Measurements from ENCODE around the gene SMOC2. TPM values are rescaled to one million over a fixed set of nuclear protein-coding genes. Genes with fewer than 3 reads are reported as not detected.

Gene SMOC2
- polyA plus RNA-seq, 12 donors, result 59.8 to 133 (median 90.2) TPM; not detected in 1

DNA sequence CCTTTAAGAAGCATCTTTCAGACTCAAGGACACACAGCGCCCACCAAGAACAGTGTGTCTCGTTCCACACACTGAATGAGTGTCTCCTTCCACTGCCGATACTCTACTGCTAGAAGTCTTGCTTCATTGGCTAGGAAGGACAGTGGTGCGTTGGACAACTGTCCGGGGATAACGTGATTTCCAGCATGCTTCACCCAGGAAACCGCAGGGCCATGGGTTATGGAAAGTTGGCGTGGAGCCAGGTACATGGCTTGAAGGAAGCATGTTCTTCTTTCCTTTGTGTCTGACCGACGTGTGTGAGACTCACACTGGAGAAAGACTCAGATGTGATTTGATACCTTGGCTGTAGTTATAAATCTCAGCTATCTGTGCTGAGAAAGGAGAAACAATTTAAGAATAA is 73.2 kb downstream of the SMOC2 start:
- peak; percentile 65 for DNase-seq

DNA sequence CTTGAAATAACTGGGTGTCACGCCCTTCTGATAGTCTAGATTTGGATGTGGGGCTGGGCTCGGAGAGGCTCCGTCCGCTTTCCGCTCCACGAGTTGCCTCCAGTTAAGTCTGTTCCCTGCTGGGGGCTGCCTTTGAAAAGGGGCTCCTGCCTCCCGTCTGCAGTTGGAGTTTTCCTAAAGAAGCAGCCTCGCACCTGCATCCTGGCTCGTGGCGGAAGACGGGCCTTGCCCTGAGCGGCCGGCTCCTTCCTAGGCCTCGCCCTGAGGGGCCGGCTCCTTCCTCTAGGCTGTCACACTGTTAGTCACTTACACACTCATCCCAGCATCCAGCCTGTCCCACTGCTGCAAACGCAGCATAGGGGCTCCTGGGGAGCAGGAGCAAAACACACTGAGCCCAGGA is 74.4 kb downstream of the SMOC2 start:
- no peak for DNase-seq

DNA sequence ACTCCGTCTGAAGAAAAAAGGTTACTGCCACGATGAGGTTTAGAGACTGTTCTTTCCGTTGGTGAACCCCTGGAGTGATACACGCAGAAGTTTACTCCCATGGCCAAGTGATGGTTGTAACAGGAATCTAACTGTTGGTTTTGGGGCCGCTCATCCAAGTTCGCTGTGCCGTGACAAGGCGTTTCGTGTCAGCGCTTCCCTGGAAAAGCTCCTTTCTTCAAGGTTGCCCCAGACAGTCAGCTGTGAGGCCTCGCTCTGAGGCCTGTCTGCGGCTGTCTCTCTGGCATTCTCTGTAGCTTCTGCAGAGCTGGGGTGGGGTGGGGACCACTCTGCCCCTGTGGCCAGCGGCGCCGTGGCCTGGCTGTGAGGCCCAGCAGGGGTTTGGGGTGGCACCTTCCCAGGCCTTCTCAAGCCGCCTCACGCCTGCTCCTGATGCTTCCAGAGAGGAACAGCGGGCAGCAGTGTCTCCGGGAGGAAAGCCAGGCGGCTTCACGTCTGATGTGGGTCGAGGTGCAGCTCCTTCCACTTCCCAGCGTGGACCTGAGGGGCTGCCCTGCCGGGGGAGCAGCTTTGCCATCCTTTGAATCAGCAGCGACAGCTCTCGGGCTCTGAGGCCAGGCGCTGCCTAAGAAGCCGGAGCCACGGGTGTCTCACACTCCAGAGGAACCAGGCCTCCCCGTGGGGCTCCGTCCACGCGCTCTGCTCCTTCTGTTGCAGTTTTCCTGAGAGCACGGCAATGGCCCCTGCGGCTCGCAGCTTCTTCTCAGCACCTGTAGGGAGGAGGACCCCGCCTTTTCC is 76.2 kb downstream of the SMOC2 start:
- no peak for DNase-seq

DNA sequence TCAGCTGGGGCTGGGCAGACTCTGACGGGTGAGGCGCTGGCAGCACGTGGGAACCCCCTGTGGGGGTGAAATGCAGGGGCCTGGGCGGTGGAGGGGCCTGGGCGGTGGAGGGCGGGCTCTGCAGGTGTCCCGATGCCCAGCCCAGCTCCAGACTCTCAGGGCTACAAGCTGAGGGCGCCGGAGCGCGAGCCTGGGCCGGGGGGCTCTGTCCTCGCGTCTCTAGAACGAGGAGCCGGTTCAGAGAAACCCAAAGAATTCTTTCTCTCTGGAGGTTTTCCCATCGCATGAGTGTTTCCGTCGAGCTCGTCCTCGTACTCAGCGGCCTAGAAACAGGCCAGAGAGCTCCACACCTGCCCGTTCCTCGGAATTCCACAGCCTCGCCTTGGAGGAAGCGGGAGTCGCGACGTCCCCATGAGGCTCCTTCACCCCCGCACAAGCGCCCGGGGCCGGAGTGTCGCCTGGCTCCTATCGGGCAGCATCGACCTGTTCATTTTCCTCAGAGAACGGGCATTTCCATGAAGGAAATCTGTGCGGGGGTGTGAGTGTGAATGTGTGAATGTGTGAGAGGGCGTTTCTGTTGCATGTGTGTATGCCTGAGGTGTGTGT is 76.9 kb downstream of the SMOC2 start:
- no peak for DNase-seq

DNA sequence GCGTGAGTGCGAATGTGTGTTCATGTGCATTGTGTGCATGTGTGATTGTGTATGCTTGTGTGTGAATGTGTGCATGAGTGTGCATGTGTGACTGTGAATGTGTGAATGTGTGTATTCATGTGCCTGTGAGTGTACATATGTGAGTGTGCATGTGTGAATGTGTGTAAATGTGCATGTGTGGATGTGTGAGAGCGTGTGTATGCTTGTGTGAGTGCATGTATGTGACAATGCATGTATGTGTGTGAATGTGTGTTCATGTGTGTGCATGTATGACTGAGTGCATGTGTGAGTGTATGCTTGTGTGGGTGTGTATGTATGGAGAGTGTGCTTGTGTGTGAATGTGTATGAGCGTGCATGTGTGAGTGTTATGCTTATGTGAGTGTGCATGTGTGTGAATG is 77.4 kb downstream of the SMOC2 start:
- DNase-seq, result no peak

DNA sequence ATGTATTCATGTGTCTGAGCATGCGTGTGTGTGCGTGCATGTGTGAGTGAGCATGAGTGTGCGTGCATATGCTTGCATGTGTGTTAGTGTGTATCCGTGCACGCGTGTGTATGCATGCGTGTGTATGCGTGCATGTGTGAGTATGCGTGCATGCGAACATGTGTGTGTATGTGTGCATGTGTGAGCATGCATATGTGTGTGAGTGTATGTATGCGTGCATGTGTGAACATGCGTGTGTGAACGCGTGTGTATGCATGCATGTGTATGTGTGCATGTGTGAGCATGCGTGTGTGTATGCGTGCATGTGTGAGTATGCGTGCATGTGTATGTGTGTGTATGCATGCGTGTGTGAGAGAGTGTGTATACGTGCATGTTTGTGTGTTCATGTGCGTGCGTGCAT is 77.9 kb downstream of the SMOC2 start:
- DNase-seq, result no peak

DNA sequence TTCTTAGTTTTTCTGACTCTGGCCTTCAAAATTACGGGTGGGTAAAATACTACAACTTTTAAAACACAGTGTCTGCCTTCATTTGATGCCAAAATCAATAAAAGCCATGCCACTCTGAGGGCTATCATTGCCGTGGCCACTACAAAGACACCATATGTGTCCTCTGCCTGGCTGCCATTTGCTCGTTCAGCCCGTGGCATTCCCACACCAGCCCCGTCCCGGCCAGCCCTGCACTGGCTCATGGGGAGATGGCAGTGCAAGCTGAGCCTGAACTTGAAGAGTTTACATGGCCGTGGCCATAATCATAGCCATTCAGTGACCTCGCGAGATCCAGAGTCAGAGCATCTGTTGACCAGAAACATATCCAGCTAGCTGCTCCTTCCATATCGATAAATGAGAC is 79.2 kb downstream of the SMOC2 start:
- no peak for DNase-seq

DNA sequence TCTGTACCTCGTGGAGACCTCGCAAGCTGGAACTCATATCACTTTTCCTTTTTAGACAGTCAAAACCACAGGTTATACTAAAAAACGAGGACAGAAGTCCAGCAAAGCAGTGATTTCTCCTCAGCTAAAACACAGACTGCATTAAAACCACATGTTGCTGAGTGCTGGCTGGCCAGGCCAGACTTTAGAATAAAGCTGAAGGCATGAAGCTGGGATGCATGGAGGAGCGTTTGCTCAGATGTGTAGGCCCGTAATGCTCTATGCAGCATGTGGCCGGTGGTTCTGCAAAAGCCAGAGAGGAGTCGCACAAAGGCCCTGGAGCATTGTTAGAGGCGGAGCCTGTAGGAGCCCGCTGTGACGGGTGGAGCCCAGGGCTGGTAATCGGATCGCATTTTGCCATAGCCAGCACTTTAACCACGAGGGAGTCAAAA is 83.6 kb downstream of the SMOC2 start:
- no peak for DNase-seq

DNA sequence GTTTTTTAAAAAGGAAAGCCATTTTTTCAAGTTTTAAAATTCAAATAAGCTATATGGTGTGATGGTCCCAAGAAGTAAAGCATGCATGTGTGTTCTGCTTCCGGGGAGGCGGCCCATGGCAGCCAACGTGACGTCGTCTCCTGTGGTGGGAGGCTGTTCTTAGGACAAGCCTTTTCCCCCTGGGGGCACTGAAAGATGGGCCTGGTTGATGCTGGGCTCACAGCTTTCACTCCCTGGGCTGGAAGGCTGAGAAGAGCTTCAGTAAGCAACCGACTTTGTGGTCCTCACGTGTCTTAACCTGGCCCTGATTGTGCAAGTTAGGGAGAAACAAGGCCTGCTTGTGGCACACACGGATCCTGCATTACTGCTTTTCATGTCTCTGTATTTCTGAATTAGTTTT is 84.1 kb downstream of the SMOC2 start:
- DNase-seq, result no peak

DNA sequence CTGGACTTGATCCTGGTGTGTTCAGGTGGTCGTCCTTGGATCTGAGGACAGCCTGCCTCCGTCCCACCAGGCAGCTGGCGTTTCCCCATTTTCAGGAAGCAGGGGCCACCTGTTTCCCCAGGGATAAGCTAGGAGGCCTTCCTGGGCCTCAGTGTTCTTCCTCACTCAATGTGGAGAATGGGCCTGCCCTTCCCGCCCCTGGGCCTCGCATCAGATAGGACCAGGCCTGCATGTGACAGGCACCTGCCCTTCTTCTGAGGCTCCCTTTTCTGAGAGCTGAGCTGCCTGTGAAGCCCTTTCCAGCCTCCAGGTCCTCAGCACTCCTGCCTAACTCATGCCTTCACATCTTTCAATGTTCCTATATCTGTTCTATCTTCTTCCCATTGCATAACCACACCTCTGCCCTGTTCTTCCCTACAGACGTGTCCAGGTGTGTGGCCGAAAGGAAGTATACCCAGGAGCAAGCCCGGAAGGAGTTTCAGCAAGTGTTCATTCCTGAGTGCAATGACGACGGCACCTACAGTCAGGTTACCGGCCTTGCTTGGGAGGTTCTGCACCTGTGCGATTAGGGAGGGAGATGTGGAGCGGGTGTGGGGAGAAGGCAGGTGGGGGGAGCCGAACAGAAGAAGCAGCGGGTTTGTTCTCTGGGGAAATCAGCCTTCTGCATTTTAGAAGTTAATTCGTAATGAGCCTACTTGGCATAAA is 85.1 kb downstream of the SMOC2 start:
- no peak for DNase-seq

DNA sequence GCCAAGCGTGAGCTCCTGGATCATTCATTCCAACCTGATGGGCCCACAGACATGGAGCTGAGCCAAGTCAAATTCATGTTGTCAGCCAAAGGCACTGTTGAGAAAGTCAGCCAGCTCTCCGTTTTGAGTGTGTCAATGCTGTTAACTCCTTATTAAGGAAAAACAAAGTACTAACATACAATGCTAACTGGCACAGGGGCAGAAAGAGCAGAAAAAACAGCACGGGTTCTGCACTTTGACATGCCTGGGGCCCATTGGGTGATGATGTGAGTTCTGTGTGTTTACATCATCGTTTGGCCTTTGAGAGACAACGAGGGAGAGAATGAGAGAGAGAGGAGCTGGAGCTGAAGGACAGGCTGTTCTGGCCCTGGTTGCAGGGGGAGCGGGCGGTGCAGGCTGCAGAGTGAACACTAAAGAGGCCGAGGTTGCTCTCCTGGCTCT is 85.9 kb downstream of the SMOC2 start:
- no peak for DNase-seq

DNA sequence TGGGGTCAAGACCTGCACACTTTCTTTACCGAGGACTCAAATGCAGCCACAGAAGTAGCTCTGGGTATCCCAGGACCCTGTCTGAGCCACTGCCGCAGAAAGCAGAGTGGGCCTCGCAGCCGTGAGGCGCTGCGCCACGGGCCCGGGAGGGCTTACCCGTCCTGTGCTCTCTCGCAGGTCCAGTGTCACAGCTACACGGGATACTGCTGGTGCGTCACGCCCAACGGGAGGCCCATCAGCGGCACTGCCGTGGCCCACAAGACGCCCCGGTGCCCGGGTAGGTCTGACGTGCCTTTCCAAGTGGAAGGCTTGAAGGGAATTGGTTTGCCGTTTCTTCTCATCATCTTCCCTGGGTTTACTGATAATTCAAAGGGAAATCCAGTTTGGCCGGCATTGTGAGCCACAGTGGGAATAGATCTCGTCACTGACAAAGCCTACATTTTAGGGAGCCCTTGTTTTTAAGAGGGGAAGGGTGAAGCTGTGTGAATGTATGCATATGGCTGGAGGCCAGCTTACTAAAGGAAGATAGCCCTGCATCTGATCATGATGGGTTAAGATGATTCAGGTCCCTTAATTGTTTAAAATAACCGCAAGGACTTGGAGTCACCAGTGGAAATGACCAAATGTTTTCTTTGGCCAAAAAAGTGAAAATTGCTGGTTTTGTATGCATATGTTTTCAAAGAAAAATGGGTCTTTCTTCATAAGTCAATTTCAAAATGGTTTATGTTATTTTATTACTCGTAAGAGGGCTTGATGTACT is 86.6 kb downstream of the SMOC2 start:
- DNase-seq, result no peak

DNA sequence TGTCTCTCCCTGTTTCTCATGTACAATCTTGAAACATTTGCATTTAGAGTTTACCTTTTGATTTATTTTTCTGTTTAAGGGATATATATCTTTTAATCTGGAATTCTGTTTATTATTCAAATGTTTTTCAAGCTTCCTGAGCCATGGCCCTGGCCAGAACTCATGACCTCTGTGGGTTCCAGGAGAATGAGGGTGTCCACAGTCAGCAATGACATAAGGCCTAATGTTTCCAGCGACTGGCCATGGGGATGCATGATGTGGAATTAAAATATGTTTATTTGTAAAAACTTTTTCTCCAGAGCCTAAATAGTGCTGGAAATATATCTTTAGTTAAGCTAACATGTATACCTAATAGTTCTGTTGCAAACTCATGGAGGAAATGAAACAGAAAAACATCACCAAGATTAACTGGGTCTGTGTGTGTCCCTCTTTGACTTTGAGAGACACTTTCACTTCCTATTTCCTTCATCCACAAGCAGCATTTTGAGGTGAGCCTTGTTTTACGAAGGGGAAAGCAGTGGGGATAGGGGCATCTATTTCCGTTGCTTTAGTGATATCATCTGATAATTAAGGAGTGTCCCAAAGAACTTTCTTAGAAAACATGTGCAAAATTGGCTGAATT is 87.6 kb downstream of the SMOC2 start:
- no peak for DNase-seq

DNA sequence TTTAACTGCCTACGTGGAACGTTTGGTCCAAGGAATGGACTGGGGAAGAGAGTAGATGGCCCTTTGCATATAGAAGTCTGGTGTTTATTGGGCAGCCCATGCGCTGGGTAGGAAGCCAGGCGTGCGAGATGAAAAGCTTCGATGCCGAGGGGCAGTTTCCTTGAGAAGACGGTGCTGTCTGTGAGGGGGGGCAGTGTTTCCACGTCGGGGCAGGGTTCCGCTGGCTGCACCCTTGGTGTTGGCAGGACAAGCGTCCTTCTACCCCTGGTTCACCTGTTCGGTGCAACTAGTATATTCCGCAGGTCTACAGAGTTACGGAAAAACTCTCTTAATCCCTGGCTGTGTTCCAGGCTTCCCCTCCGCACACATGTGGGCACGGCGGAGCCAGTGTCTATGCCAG is 88.2 kb downstream of the SMOC2 start:
- no peak for DNase-seq

DNA sequence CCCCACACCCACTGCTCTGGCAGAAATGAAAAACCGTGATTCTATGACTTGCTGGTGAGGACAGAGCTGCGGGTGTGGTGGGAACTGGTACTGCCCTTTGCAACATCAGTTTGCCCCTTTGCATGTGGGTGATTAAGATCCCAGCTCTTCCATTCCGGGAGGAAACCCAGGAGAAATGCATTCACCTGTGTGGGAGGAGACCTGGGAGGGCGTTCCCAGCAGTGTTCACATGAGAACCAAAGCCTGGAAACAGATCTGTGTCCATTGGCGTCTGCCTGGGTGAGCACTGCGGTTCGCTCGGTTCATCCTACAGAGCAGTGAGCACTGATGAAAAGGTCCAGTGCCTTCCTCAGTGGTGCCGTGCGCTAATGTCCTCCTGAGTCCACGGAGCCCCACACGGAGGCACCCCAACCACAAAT is 89.7 kb downstream of the SMOC2 start:
- no peak for DNase-seq

DNA sequence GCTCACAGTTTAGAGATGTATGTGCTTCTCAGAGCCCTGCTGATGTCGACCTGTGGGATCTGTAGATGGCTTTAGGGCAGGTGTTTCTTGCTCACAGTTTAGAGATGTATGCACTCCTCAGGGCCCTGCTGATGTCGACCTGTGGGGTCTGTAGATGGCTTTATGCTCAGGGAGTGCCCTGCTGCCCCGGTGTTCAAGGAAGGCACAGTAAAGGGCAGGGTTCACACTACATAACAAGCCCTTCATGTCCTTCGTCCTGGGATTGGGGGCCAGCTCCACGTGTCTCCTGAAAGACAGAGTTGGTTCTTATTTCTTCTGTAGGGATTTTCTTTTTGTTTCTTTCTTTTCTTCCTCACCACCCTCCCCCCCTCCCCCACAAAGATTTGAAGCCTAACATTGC is 91.1 kb downstream of the SMOC2 start:
- DNase-seq, result no peak

DNA sequence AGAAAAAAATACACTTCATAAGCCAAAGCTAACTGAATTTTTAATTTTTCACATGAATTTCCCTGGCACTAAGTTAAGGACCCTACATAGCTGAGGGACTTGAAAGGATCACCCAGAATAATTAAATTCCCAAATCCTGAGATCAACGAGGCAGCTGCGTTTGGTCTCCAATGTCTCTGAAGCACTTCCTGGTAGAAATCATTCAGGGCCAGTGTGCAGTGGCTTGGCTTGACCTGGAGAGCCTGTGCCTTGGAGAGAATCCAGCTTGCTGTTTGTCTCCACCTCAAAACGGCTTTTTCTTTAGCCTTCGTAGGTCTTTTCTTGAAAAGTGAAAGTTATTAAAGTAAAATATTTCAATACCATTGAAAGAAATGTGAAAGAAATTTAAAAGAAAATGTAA is 92.4 kb downstream of the SMOC2 start:
- DNase-seq, result no peak

DNA sequence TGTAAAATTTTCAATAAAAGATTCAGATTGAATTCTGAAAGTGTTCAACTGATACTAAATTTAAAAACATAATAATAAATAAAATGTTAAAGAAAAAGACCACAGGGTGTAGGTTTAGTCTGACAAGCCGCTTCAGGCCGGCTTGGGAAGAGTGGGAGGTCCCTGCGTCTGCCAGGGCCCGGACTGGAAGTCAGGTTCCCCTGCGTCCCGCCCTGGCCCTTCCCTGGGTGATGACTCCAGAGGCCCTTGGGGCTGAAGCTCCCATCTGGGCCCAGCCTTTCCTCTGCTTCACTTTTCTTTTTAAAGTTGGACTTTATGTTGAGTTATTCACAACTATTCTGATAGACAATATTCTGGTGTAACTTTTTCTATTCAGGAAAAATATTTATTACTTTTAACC is 93.3 kb downstream of the SMOC2 start:
- no peak for DNase-seq

DNA sequence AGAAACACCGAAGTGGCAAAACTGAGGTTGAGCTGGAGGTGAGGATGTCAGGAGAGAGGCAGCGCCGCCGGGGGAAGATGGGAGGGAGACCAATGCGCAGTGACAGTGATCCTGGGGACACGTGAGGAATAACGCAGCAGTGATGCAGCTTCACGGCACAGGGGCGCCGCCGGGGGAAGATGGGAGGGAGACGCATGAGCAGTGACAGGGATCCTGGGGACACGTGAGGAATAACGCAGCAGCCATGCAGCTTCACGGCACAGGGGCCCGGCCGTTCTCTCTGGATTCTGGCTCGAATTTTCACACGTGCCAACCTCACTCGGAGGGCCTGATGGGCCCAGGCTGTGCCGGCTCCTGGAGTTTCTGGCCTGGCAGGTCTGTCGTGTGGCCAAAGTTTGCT is 94.7 kb downstream of the SMOC2 start:
- DNase-seq, result no peak

DNA sequence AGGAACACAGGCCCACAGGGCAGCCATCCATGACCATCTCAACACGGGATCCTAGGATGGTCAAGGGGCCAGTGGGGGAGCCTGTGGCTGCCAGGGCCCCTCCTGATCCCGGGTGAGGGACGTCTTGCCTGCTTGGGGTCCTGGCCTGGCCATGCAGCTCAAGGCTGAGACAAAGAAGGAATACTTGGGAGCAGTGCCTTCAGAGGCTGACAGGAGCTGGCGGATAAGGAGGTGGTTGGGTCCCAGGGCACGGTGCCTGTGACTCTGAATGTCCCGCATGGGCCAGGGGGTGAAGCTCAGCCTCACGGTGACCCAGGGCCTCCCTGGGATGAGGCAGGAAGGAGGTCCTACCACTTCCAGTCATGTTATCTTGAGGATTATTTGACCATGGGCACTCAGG is 95.2 kb downstream of the SMOC2 start:
- DNase-seq, result no peak

DNA sequence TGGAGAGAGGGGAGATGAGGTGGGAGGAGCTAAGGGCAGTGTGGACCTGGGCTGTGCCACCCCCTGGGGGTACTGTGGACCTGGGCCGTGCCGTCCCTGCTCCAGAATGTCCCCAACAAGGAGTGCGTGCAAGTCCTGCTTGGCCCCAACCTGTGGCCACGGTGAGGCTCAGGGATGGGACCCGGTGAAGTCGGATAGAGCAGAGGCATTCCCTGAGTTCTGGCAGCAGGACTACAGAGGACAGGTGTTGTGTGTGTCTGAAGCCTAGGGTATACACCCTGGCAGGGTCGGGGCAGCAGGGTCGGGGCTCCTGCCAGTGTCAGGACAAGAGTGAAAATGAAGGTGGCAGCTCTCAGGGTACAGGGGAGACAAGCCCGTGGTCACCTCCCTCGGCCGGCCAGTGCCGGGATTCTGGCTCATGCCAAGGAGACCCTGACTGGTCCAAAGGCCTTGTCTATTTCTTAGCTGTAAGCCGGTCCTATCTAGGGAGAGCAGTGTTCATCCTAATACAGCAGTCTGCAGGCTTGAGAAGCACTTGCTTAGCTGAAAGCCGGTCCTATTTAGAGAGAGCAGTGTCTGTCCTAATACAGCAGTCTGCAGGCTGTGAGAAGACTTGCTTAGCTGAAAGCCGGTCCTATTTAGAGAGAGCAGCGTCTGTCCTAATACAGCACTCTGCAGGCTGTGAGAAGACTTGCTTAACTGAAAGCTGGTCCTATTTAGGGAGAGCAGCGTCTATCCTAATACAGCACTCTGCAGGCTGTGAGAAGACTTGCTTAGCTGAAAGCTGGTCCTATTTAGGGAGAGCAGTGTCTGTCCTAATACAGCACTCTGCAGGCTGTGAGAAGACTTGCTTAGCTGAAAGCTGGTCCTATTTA is 95.9 kb downstream of the SMOC2 start:
- no peak for DNase-seq

Data from muscle of arm (tissue), 12 donors.